Testis (tissue), 3 donors: ENCODE data around the gene CRLF3. TPM values are rescaled to one million over a fixed set of nuclear protein-coding genes. Genes with fewer than 3 reads are reported as not detected.
"Not testable (repeated sequence)": the region's sequence is repeated elsewhere in the genome, so short reads cannot be mapped to it uniquely, and the experiment has no call there.

ENCODE experiments used
- DNase-seq: peaks from one replicate; pipeline ENCODE4 v3.0.0-alpha.2; 2019
- H3K27ac ChIP-seq, 2 donors: fragments of 200-600 bp; sonication (generic); one replicate each; pipeline ENCODE4 v1.5.1; 2019
- H3K27me3 ChIP-seq: fragments of 200-600 bp; sonication (generic); one replicate; pipeline ENCODE4 v1.5.1; 2019
- H3K36me3 ChIP-seq: fragments of 200-600 bp; sonication (generic); one replicate; pipeline ENCODE4 v1.5.1; 2017; ENCODE audit warnings: low read depth; ENCODE audit errors: missing control alignments
- H3K4me1 ChIP-seq: fragments of 200-600 bp; sonication (generic); one replicate; pipeline ENCODE4 v1.5.1; 2019
- H3K4me3 ChIP-seq, 2 donors: fragments of 200-600 bp; sonication (generic); one replicate each; pipeline ENCODE4 v1.5.1; 2017 to 2019
- H3K9me3 ChIP-seq: fragments of 200-600 bp; sonication (generic); one replicate; pipeline ENCODE4 v1.5.1; 2017
- POLR2A ChIP-seq: fragments of 450-650 bp; IDR thresholded peaks from one replicate; pipeline ENCODE4 v1.6.1; 2017; ENCODE audit warnings: antibody characterized with exemption, mild to moderate bottlenecking, moderate library complexity
- WGBS, 2 donors: methylation state at CpG; one replicate each; pipeline ENCODE4 v1.1.5; 2018; 5-methylcytosine and 5-hydroxymethylcytosine counted together
- intact Hi-C: fragments of 100-400 bp; cut with DNase I; formaldehyde crosslinking; loops from one replicate; pipeline ENCODE4 v1.15.1; 2023; ENCODE audit warnings: low total_unique reads
- polyA plus RNA-seq: library from polyadenylated mRNA; stranded (reverse); fragments of 350-450 nt; fragmentation: Illumina TruSeq; extraction: RNeasy Lipid Tissue Mini Kit (QIAGEN cat#74804); gene quantifications from one replicate; pipeline ENCODE4 v1.2.3, GENCODE V29; 2014; ENCODE audit warnings: low read depth, low replicate concordance; ENCODE audit not compliant: insufficient read depth
- small RNA-seq, 2 donors: library from RNA; depleted of rRNA; stranded (forward); fragments of <200 nt; gene quantifications; one replicate each; pipeline ENCODE3, GENCODE V24; 2016
- total RNA-seq, 2 donors: library from RNA; depleted of rRNA; stranded (reverse); fragments of >200 nt; gene quantifications; one replicate each; pipeline ENCODE4 v1.2.3, GENCODE V29; 2016
- TF ChIP-seq, protein P1 (sequence below), 3 experiments: fragments of 450-650 bp in 2 of 3; fragments of 200-600 bp in 1 of 3; sonication (generic) in 1 of 3; IDR thresholded peaks; one replicate each; pipeline ENCODE4 v1.5.1; 2016 to 2019; ENCODE audit warnings: antibody characterized with exemption in 3 of 3, mild to moderate bottlenecking in 2 of 3, moderate library complexity in 1 of 3

The CRLF3 gene
- total and polyA plus RNA-seq, 3 donors from 2014 or later: 19.9 to 23.5 (median 21.8) TPM

DNA sequence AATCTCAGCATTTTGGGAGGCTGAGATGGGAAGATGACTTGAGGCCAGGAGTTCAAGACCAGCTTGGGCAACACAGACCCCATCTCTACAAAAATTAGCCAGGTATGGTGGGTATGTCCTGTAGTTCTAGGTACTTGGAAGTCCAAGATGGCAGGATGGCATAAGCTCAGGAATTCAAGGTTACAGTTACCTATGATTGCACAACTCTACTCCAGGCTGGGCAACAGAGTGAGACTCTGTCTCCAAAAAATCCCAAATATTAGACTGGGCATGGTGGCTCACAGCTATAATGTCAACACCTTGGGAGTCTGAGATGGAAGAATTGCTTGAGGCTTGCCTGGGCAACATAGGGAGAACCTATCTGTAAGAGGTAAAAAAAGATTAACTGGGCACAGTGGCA, 63.4 kb downstream of the CRLF3 start:
- TF ChIP-seq, protein P1, sequence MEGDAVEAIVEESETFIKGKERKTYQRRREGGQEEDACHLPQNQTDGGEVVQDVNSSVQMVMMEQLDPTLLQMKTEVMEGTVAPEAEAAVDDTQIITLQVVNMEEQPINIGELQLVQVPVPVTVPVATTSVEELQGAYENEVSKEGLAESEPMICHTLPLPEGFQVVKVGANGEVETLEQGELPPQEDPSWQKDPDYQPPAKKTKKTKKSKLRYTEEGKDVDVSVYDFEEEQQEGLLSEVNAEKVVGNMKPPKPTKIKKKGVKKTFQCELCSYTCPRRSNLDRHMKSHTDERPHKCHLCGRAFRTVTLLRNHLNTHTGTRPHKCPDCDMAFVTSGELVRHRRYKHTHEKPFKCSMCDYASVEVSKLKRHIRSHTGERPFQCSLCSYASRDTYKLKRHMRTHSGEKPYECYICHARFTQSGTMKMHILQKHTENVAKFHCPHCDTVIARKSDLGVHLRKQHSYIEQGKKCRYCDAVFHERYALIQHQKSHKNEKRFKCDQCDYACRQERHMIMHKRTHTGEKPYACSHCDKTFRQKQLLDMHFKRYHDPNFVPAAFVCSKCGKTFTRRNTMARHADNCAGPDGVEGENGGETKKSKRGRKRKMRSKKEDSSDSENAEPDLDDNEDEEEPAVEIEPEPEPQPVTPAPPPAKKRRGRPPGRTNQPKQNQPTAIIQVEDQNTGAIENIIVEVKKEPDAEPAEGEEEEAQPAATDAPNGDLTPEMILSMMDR (IDR thresholded peaks at IDR 0.05): no peak
- no peak for TF ChIP-seq POLR2A
- Histone ChIP-seq H3K4me3 (no peak overlapping the region), H3K27me3 (no peaks in the 10 kb centered on the region), H3K9me3 (no peaks in the 10 kb centered on the region), H3K36me3 (no peaks in the 10 kb centered on the region), H3K27ac (no peak overlapping the region), H3K4me1 (no peaks in the 10 kb centered on the region)
- intact Hi-C loops: no loop called here
- DNase-seq: no peak

DNA sequence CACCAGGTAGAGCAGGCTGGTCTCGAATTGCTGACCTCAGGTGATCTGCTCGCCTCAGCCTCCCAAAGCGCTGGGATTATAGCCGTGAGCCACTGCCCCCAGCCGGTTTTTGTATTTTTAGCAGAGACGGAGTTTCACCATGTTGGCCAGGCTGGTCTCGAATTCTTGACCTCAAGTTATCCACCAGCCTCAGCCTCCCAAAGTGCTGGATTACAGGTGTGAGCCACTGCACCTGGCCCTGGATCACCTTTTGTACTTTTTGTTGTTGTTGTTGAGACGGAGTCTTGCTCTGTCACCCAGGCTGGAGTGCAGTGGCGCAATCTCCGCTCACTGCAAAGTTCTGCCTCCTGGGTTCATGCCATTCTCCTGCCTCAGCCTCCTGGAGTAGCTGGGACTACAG, 71.2 kb downstream of the CRLF3 start:
- H3K4me1 ChIP-seq, H3K27ac ChIP-seq, H3K27me3 ChIP-seq, H3K36me3 ChIP-seq, H3K9me3 ChIP-seq, DNase-seq, intact Hi-C loops, H3K4me3 ChIP-seq: not testable (repeated sequence)
- 93 to 97% methylated on average over 9 to 10 of the region's 10 CpGs for WGBS, 2 donors

DNA sequence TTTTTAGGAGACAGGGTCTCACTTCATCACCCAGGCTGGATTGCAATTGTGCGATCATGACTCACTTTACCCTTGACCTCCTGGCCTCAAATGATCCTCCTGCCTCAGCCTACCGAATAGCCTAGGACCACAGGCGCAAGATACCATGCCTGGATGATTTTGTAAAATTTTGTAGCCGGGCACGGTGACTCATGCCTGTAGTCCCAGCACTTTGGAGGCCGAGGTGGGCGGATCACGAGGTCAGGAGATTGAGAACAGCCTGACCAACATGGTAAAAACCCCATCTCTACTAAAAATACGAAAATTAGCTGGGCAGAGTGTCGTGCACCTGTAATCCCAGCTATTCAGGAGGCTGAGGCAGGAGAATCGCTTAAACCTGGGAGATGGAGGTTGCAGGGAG, 73.5 kb downstream of the CRLF3 start:
- 80 to 94% methylated on average over 10 to 11 of the region's 11 CpGs for WGBS, 2 donors
- H3K9me3 ChIP-seq, DNase-seq, H3K27me3 ChIP-seq, H3K4me1 ChIP-seq, H3K4me3 ChIP-seq, H3K36me3 ChIP-seq, H3K27ac ChIP-seq, intact Hi-C loops: not testable (repeated sequence)

DNA sequence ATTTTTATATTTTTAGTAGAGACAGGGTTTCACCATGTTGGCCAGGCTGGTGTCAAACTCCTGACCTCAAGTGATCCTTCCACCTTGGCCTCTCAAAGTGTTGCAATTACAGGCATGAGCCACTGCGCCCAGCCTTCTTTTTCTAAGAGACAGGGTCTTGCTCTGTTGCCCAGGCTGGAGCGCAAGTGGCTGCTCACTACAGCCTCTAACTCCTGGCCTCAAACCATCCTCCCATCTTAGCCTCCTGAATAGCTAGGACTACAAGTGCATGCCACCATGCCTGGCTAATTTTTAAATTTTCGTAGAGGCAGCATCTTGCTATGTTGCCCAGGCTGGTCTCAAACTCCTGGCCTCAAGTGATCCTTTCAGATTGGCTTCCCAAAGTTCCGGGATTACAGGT, 76.9 kb downstream of the CRLF3 start:
- H3K36me3 ChIP-seq, H3K4me3 ChIP-seq, DNase-seq, H3K9me3 ChIP-seq, H3K27ac ChIP-seq, H3K4me1 ChIP-seq, intact Hi-C loops, H3K27me3 ChIP-seq: not testable (repeated sequence)
- 98 to 99% methylated on average over 4 of the region's 4 CpGs for WGBS, 2 donors

DNA sequence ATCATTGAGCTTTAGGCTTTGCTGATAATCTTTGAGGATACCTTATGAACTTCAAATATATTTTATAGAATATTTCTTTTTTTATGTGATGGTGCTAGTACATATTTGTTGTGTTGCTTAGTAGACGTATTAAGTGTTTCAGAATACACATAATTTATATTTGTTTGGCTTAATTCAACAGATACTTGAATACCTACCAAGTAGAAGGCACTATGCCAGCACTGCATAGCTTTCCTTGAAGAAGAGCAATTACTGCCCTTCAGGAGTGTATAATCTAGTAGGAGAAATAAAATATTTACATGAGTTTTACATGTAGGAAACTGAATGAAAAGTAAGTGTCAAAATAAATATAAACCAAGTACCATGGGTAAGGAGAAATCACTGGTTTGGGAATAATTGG, 81.8 kb downstream of the CRLF3 start:
- H3K27me3 ChIP-seq, H3K9me3 ChIP-seq, H3K36me3 ChIP-seq, H3K4me1 ChIP-seq, H3K27ac ChIP-seq, DNase-seq, H3K4me3 ChIP-seq, intact Hi-C loops: not testable (repeated sequence)
- WGBS, 2 donors: 50 to 59% methylated on average over 1 of the region's 1 CpG

DNA sequence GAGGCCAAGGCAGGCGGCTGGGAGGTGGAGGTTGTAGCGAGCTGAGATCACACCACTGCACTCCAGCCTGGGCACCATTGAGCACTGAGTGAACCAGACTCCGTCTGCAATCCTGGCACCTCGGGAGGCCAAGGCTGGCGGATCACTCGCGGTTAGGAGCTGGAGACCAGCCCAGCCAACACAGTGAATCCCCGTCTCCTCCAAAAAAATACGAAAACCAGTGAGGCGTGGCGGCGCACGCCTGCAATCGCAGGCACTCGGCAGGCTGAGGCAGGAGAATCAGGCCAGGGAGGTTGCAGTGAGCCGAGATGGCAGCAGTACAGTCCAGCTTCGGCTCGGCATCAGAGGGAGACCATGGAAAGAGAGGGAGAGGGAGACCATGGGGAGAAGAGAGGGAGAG, 88.1 kb downstream of the CRLF3 start:
- H3K4me1 ChIP-seq, H3K27ac ChIP-seq, intact Hi-C loops, H3K36me3 ChIP-seq, DNase-seq, H3K27me3 ChIP-seq, H3K9me3 ChIP-seq, H3K4me3 ChIP-seq: not testable (repeated sequence)
- WGBS, 2 donors: 98 to 99% methylated on average over 12 to 18 of the region's 18 CpGs

DNA sequence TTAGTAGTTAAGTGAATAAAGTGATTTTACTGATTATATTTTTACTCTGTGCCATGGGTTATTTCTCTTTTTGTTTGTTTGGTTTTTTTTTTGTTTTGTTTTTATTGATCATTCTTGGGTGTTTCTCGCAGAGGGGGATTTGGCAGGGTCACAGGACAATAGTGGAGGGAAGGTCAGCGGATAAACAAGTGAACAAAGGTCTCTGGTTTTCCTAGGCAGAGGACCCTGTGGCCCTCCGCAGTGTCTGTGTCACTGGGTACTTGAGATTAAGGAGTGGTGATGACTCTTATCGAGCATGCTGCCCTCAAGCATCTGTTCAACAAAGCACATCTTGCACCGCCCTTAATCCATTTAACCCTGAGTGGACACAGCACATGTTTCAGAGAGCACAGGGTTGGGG, 88.8 kb downstream of the CRLF3 start:
- H3K27ac ChIP-seq, H3K27me3 ChIP-seq, H3K36me3 ChIP-seq, H3K9me3 ChIP-seq, H3K4me1 ChIP-seq, intact Hi-C loops, H3K4me3 ChIP-seq, DNase-seq: not testable (repeated sequence)
- 87 to 90% methylated on average over 4 to 5 of the region's 5 CpGs for WGBS, 2 donors

DNA sequence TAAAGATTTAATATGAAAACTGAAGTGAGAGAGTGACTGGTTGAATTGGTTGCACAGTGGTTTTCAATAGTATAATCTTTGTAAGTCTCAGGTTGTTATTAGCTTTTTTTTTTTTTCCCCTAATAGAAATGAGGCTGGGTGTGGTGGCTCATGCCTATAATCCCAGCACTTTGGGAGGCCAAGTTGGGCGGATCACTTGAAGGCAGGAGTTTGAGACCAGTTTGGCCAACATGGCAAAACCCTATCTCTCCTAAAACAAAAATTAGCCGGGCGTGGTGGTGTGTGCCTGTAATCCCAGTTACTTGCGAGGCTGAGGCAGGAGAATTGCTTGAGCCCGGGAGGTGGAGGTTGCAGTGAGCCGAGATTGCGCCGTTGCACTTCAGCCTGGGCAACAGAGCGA, 89.3 kb downstream of the CRLF3 start:
- intact Hi-C loops, H3K4me1 ChIP-seq, H3K27ac ChIP-seq, H3K4me3 ChIP-seq, H3K27me3 ChIP-seq, H3K36me3 ChIP-seq, H3K9me3 ChIP-seq, DNase-seq: not testable (repeated sequence)
- WGBS, 2 donors: 97 to 99% methylated on average over 9 of the region's 9 CpGs

DNA sequence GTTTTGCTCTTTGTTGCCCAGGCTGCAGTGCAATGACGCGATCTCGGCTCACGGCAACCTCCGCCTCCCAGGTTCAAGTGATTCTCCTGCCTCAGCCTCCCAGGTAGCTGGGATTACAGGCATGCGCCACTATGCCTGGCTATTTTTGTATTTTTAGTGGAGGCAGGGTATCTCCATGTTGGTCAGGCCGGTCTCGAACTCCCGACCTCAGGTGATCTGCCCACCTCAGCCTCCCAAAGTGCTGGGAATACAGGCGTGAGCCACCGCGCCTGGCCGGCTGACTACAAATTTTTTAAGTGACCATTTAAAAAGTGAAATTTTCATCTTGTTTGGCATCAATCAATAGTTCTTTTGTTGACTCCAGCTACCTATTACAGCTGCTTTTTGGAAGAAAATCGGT, 90.3 kb downstream of the CRLF3 start:
- H3K36me3 ChIP-seq, intact Hi-C loops, H3K27me3 ChIP-seq, H3K27ac ChIP-seq, H3K9me3 ChIP-seq, H3K4me1 ChIP-seq, DNase-seq, H3K4me3 ChIP-seq: not testable (repeated sequence)
- 90 to 92% methylated on average over 14 of the region's 14 CpGs for WGBS, 2 donors

Small RNAs within 50 kb of the gene (small RNA-seq; reads per million reads assigned to genes)
- gene RNU6-298P: 0 reads per million in 2 donors

Other genes with a start within 250 kb of the CRLF3 start
- gene ATAD5, start 7.3 kb upstream of the CRLF3 start, total RNA-seq: 10 to 100 TPM in 1 of 2 donors, 1 to 10 TPM in 1; 5.5 to 10.2 TPM
- gene ATAD5, start 7.3 kb upstream of the CRLF3 start, polyA plus RNA-seq: 0.67 TPM
- gene TEFM, start 81.5 kb upstream of the CRLF3 start, total RNA-seq: 10 to 100 TPM; 10.9 to 16.2 TPM
- gene TEFM, start 81.5 kb upstream of the CRLF3 start, polyA plus RNA-seq: 8.7 TPM
- gene ADAP2, start 97.3 kb upstream of the CRLF3 start, total RNA-seq: 1 to 10 TPM; 3.5 to 6.4 TPM
- 7.1 TPM for gene ADAP2, start 97.3 kb upstream of the CRLF3 start, polyA plus RNA-seq
- gene RNF135, start 146.3 kb upstream of the CRLF3 start, total RNA-seq: 10 to 100 TPM; 20.6 to 24.2 TPM
- 12.9 TPM for gene RNF135, start 146.3 kb upstream of the CRLF3 start, polyA plus RNA-seq